Transverse colon (tissue), 4 donors: ENCODE measurements around the gene CGNL1.

Source experiments
- EP300 ChIP-seq: sonication (generic); formaldehyde crosslinking; IDR thresholded peaks from one replicate; pipeline ENCODE4 v1.6.1; 2017; ENCODE audit warnings: antibody characterized with exemption, low read depth
- POLR2A ChIP-seq: fragments of 450-650 bp; IDR thresholded peaks from one replicate; pipeline ENCODE4 v1.6.1; 2016; ENCODE audit warnings: antibody characterized with exemption, mild to moderate bottlenecking, moderate library complexity
- POLR2AphosphoS5 ChIP-seq, 3 donors: sonication (generic); formaldehyde crosslinking; IDR thresholded peaks; one replicate each; pipeline ENCODE4 v1.6.1; 2016; ENCODE audit warnings: antibody characterized with exemption in 3 of 3
- TF ChIP-seq, protein P1 (sequence below), 5 experiments: fragments of 200-600 bp in 3 of 5; fragments of 450-650 bp in 2 of 5; sonication (generic) in 3 of 5; IDR thresholded peaks; 1 replicate in 2 of 5; 2 replicates in 3 of 5; pipeline ENCODE4 v1.5.1; 2016 to 2017; ENCODE audit warnings: antibody characterized with exemption in 5 of 5, inconsistent platforms in 3 of 5, mild to moderate bottlenecking in 2 of 5, moderate library complexity in 1 of 5

DNA sequence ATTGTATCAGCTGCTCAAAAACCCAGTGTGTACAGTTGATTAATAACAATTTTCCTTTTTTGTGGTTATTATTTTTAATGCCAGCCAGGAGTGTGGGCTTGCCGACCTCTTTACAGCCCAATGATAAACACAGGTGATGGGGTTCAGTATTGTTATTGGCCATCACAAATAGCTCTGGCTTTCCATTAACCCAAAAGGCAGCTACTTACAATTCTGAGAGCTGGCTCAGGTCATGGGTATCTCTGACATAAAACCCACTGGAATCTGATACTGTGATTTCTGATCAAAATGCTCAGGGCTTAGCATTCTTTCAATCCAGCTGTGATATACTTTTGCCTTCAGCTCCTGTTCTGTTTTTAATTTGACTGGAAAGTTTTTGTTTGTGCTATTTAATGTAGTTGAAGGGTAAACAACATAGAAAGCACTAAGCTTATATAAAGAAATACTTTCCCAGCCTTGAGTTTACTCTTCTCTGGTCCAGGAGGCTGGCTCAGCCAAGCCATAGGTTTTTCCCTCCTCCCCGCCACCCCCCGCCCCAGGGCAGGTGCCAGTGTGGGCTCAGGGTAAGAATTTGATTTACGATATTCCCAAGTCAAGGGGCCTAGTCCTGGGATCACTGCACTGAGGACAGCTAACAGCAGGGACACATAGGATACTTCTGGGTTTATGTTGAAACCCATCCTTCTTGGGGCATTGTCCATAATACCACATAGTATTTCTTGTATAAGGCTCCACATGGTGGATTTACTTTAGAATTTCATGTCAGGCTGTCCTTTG is 161.4 kb downstream of the CGNL1 start:
- TF ChIP-seq, protein P1, sequence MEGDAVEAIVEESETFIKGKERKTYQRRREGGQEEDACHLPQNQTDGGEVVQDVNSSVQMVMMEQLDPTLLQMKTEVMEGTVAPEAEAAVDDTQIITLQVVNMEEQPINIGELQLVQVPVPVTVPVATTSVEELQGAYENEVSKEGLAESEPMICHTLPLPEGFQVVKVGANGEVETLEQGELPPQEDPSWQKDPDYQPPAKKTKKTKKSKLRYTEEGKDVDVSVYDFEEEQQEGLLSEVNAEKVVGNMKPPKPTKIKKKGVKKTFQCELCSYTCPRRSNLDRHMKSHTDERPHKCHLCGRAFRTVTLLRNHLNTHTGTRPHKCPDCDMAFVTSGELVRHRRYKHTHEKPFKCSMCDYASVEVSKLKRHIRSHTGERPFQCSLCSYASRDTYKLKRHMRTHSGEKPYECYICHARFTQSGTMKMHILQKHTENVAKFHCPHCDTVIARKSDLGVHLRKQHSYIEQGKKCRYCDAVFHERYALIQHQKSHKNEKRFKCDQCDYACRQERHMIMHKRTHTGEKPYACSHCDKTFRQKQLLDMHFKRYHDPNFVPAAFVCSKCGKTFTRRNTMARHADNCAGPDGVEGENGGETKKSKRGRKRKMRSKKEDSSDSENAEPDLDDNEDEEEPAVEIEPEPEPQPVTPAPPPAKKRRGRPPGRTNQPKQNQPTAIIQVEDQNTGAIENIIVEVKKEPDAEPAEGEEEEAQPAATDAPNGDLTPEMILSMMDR (IDR thresholded peaks at IDR 0.05), result no peak
- TF ChIP-seq POLR2A (no peak), POLR2AphosphoS5 (IDR thresholded peaks at IDR 0.05) (no peak), EP300 (no peak)
